PC-3 (cell line): Measurements from ENCODE around the gene DBH. TPM values are rescaled to one million over a fixed set of nuclear protein-coding genes. Genes with fewer than 3 reads are reported as not detected.

Source experiments
- ATAC-seq: fragments of 200-7000 bp; cut with Tn5 transposase; 2 replicates; pipeline ENCODE4 v1.9.1; 2020; ENCODE audit warnings: mild to moderate bottlenecking, moderate library complexity
- BruUV-seq: library from RNA; stranded (reverse); fragments of 400-500 nt; replicated peaks from 2 replicates; lab custom pipeline; 2021; lab: Mats Ljungman, UMichigan
- CTCF ChIA-PET: fragments of 300-600 bp; sonication (Branson Sonifier 250); formaldehyde crosslinking; loops from one replicate; lab custom pipeline; 2022; ENCODE audit warnings: antibody characterized with exemption; lab: Charles Lee
- POLR2A ChIA-PET: fragments of 300-600 bp; sonication (Branson Sonifier 250); formaldehyde crosslinking; loops from one replicate; lab custom pipeline; 2022; ENCODE audit warnings: antibody characterized with exemption; ENCODE audit not compliant: unreplicated experiment; lab: Charles Lee
- DNase-seq: peaks from one replicate; pipeline ENCODE4 v3.0.0-alpha.2; 2015
- H2AFZ ChIP-seq: fragments of 300-600 bp; sonication (generic); 2 replicates; pipeline ENCODE4 v1.6.0; 2016; ENCODE audit warnings: antibody characterized with exemption, low read length
- H3F3A ChIP-seq: fragments of 300-600 bp; sonication (generic); one replicate; pipeline ENCODE4 v1.6.0; 2017; ENCODE audit warnings: antibody characterized with exemption, low read length, control low read depth, mild to moderate bottlenecking; ENCODE audit not compliant: unreplicated experiment
- H3K27ac ChIP-seq: fragments of 300-600 bp; sonication (generic); 2 replicates; pipeline ENCODE4 v1.5.1; 2016; ENCODE audit warnings: mild to moderate bottlenecking, low read length
- H3K27me3 ChIP-seq: fragments of 300-600 bp; sonication (generic); 2 replicates; pipeline ENCODE4 v1.6.1; 2016; ENCODE audit warnings: low read length, mixed read lengths
- H3K36me3 ChIP-seq: fragments of 300-600 bp; sonication (generic); 2 replicates; pipeline ENCODE4 v1.6.1; 2016; ENCODE audit warnings: low read depth, mixed run types, low read length, mixed read lengths
- H3K4me1 ChIP-seq: fragments of 300-600 bp; sonication (generic); 2 replicates; pipeline ENCODE4 v1.5.1; 2016; ENCODE audit warnings: low read length; ENCODE audit not compliant: insufficient read depth
- H3K4me2 ChIP-seq: fragments of 300-600 bp; sonication (generic); 2 replicates; pipeline ENCODE4 v1.6.0; 2016; ENCODE audit warnings: low read length
- H3K4me3 ChIP-seq: fragments of 300-600 bp; sonication (generic); 2 replicates; pipeline ENCODE4 v1.5.1; 2016; ENCODE audit warnings: mild to moderate bottlenecking, low read length, mixed read lengths
- H3K79me2 ChIP-seq: fragments of 300-600 bp; sonication (generic); 2 replicates; pipeline ENCODE4 v1.6.1; 2017; ENCODE audit warnings: low read length, mixed read lengths
- H3K9ac ChIP-seq: fragments of 300-600 bp; sonication (generic); 2 replicates; pipeline ENCODE4 v1.6.0; 2016; ENCODE audit warnings: mild to moderate bottlenecking, low read length
- H3K9me2 ChIP-seq: fragments of 300-600 bp; sonication (generic); replicated peaks from 2 replicates; pipeline ENCODE4 v1.6.1; 2016; ENCODE audit warnings: mixed run types, low read length, mixed read lengths
- H3K9me3 ChIP-seq: fragments of 300-600 bp; sonication (generic); 2 replicates; pipeline ENCODE4 v1.6.1; 2016; ENCODE audit warnings: low read length, mixed read lengths
- H4K20me1 ChIP-seq: fragments of 300-600 bp; sonication (generic); 2 replicates; pipeline ENCODE4 v1.6.1; 2016; ENCODE audit warnings: low read length, mixed read lengths
- EZH2 ChIP-seq: fragments of 300-600 bp; sonication (generic); IDR thresholded peaks from one replicate; pipeline ENCODE4 v1.6.1; 2017; ENCODE audit warnings: antibody characterized with exemption, mild to moderate bottlenecking, low read length; ENCODE audit not compliant: unreplicated experiment
- EZH2phosphoT487 ChIP-seq: fragments of 300-600 bp; sonication (generic); IDR thresholded peaks from 2 replicates; pipeline ENCODE4 v1.6.1; 2018; ENCODE audit warnings: mild to moderate bottlenecking, antibody characterized with exemption, low read length, borderline replicate concordance
- intact Hi-C: fragments of 100-400 bp; cut with micrococcal nuclease; formaldehyde crosslinking; loops from 2 replicates; pipeline ENCODE4 v1.9.0; 2023
- total RNA-seq: library from RNA; depleted of rRNA; stranded (reverse); fragments of >200 nt; gene quantifications from 2 replicates; pipeline ENCODE4 v1.2.3, GENCODE V29; 2014
- TF ChIP-seq, protein P1 (sequence below): fragments of 300-600 bp; sonication (generic); conservative IDR thresholded peaks from 2 replicates; pipeline ENCODE4 v1.5.1; 2017; ENCODE audit warnings: antibody characterized with exemption, low read depth, mild to moderate bottlenecking, low read length

The DBH gene
- total RNA-seq, 1 experiment from 2014 or later: not detected

DNA sequence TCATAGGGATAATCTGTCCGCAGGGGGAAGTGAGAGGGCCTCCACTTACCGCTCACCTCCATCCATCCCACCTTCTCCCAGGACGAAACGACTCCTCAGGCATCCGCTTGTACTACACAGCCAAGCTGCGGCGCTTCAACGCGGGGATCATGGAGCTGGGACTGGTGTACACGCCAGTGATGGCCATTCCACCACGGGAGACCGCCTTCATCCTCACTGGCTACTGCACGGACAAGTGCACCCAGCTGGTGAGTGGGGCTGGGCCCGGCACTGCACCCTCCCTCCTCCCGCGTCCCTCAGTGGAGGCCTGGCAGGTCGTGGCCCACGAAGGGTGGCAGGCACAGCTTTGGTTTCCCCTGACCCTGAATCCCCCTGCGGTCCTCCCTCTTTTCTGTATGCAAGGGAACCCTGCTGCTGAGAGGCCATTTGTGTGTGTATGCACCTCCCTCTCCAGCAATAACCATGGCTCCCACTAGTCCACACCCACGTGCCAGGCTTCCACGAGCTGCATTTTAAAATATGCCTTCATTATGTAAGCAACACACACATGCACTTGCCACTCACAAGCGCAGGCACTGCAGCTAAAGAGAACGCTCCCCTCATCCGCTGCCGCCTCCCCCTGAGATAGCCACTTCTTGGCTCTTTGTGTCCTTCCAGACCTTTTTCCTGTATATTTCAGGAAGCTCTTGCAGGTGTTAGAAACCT is 11.8 kb downstream of the DBH start:
- TF ChIP-seq EZH2phosphoT487 (no peak), EZH2 (no peak)
- TF ChIP-seq, protein P1, sequence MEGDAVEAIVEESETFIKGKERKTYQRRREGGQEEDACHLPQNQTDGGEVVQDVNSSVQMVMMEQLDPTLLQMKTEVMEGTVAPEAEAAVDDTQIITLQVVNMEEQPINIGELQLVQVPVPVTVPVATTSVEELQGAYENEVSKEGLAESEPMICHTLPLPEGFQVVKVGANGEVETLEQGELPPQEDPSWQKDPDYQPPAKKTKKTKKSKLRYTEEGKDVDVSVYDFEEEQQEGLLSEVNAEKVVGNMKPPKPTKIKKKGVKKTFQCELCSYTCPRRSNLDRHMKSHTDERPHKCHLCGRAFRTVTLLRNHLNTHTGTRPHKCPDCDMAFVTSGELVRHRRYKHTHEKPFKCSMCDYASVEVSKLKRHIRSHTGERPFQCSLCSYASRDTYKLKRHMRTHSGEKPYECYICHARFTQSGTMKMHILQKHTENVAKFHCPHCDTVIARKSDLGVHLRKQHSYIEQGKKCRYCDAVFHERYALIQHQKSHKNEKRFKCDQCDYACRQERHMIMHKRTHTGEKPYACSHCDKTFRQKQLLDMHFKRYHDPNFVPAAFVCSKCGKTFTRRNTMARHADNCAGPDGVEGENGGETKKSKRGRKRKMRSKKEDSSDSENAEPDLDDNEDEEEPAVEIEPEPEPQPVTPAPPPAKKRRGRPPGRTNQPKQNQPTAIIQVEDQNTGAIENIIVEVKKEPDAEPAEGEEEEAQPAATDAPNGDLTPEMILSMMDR: no peak
- intact Hi-C loops: no loop called here
- ATAC-seq: no peak
- no peaks in the 10 kb centered on the region for H3K79me2 ChIP-seq
- H3K9me3 ChIP-seq: no peaks in the 10 kb centered on the region
- H3K4me3 ChIP-seq: no peak overlapping the region
- no peak for DNase-seq
- H3K27ac ChIP-seq: no peak overlapping the region
- H3F3A ChIP-seq: no peaks in the 10 kb centered on the region
- no TSS peak for BruUV-seq
- no peaks in the 10 kb centered on the region for H3K36me3 ChIP-seq
- H2AFZ ChIP-seq: no peak overlapping the region
- H3K9ac ChIP-seq: no peak overlapping the region
- CTCF ChIA-PET: no interaction called here
- peaks cover 37% of the 10 kb centered on the region for H3K27me3 ChIP-seq
- H3K4me2 ChIP-seq: no peak overlapping the region
- no peaks in the 10 kb centered on the region for H3K4me1 ChIP-seq
- no peaks in the 10 kb centered on the region for H4K20me1 ChIP-seq
- POLR2A ChIA-PET: no interaction called here
- no peaks in the 10 kb centered on the region for H3K9me2 ChIP-seq

DNA sequence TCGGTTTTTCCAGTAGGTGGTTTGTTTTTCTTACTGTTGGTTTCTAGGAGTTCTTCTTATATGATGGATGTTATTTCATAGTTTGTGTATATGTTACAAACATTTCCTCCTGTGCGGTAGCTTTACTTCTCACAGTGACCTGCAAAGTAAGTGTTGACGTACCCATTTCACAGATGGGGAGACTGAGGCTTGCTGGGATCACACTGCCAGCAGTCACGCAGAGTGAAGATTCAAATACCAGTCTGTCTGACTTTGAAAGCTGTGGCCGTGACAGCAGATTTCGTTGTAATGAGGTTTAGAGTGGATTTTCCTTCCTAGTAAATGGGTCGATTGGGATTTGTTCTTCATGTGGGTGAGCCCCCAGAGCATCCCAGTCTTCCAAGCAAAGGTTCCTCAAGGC is 13.0 kb downstream of the DBH start:
- Histone ChIP-seq H3K4me1 (no peaks in the 10 kb centered on the region), H2AFZ (no peak overlapping the region), H3K9me2 (no peaks in the 10 kb centered on the region), H3K9ac (no peak overlapping the region), H3K9me3 (no peaks in the 10 kb centered on the region), H3F3A (no peaks in the 10 kb centered on the region), H3K27me3 (peaks cover 38% of the 10 kb centered on the region), H3K79me2 (no peaks in the 10 kb centered on the region), H3K36me3 (no peaks in the 10 kb centered on the region), H3K27ac (no peak overlapping the region), H4K20me1 (no peaks in the 10 kb centered on the region), H3K4me2 (no peak overlapping the region), H3K4me3 (no peak overlapping the region)
- POLR2A ChIA-PET: no interaction called here
- no TSS peak for BruUV-seq
- CTCF ChIA-PET: no interaction called here
- ATAC-seq (no peak), DNase-seq (no peak)
- no peak for TF ChIP-seq EZH2phosphoT487
- TF ChIP-seq, protein P1: no peak
- TF ChIP-seq EZH2: no peak
- intact Hi-C loops: no loop called here

DNA sequence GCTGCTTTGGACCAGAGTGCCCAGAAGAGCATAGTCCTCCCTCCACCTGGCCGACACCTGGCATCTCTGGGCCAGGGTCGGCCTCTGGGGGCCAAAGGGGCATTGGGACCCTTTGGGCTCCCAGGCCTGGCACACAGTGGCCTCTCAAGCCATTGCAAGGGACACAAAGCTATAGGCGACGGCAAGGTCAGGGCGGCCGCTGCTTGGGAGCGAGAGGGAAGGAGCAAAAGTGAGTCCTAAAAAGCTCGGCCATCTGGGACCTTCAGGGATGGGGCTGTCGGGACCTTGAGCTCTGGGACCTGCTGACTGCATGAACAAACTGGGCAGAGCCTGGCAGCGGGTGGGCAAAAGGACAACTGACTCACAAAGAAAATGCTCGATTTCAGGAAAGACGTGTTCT is 13.9 kb downstream of the DBH start:
- POLR2A ChIA-PET: no interaction called here
- no peaks in the 10 kb centered on the region for H3K9me2 ChIP-seq
- no peaks in the 10 kb centered on the region for H3K36me3 ChIP-seq
- TF ChIP-seq, protein P1: no peak
- TF ChIP-seq EZH2phosphoT487 (no peak), EZH2 (no peak)
- H3K27ac ChIP-seq: no peak overlapping the region
- no peak overlapping the region for H3K4me3 ChIP-seq
- H3K27me3 ChIP-seq: peaks cover 44% of the 10 kb centered on the region
- H3K79me2 ChIP-seq: no peaks in the 10 kb centered on the region
- no peaks in the 10 kb centered on the region for H3K9me3 ChIP-seq
- no peak overlapping the region for H2AFZ ChIP-seq
- H3K4me1 ChIP-seq: no peaks in the 10 kb centered on the region
- DNase-seq: no peak
- BruUV-seq: no TSS peak
- H3K4me2 ChIP-seq: no peak overlapping the region
- intact Hi-C loops: no loop called here
- H3K9ac ChIP-seq: no peak overlapping the region
- H4K20me1 ChIP-seq: no peaks in the 10 kb centered on the region
- H3F3A ChIP-seq: no peaks in the 10 kb centered on the region
- CTCF ChIA-PET: no interaction called here
- no peak for ATAC-seq
